ENCODE results near the gene APMAP. TPM values are rescaled to one million over a fixed set of nuclear protein-coding genes. Genes with fewer than 3 reads are reported as not detected.
"Not testable (repeated sequence)": the region's sequence is repeated elsewhere in the genome, so short reads cannot be mapped to it uniquely, and the experiment has no call there.

The APMAP gene
- total and polyA plus RNA-seq, 5 experiments from 2014 or later = 46.0 to 234 (median 74.5) TPM

DNA sequence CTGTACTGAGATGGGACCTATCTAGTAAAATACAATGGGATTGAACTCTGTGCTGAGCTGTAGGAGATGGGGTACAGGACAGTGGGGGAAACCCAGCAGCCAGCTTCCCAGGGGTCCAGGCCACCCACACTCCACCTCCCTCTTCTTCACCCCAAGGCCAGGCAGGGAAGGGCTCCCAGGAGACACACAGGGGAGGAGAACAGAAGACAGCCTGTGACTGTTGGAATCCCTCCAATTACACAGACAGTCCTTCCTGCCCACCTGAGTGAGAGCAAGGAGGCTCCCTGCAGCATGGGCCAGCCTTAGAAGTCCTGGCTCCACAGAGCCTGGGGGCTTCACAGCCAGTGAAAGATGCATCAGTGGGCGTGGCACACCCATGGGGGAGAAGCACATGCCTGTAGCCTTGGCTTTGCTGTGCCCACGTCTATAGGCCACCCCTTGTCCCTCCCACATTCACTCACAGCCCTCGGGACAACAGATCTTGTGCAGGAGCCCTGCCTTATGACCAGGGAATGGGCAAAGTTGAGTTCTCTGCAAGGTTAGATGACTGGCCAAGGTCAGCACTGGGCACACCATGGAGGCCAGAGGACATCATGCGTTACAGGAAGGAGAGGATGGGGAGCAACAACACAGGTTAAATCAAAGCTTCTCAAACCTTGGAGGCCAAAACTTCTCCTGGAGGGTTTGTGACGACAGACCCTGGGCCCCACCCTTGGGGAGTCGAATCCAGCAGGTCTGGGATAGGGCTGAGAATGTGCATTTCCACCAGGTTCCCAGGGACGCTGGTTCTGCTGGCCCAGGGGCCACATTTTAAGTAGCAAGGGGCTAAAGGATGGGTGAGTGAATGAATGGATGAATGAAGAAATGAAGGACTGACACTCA lies 55.8 kb downstream of the APMAP start:
- no peak for ATAC-seq
- DNase-seq = no peak
- Mint-ChIP-seq H3K27me3 (no peaks in the 10 kb centered on the region), H3K4me3 (no peak overlapping the region), H3K9me3 (peaks cover 0 to 10% (median 2%) of the 10 kb centered on the region in 9 donors), H3K27ac (peak overlapping the region in 1 of 10 donors; percentile 22), H3K36me3 (peaks cover 0 to 5% (median 0%) of the 10 kb centered on the region in 3 donors), H3K4me1 (peaks cover 5 to 14% (median 12%) of the 10 kb centered on the region in 4 donors)
- POLR2A ChIA-PET = no interaction called here

DNA sequence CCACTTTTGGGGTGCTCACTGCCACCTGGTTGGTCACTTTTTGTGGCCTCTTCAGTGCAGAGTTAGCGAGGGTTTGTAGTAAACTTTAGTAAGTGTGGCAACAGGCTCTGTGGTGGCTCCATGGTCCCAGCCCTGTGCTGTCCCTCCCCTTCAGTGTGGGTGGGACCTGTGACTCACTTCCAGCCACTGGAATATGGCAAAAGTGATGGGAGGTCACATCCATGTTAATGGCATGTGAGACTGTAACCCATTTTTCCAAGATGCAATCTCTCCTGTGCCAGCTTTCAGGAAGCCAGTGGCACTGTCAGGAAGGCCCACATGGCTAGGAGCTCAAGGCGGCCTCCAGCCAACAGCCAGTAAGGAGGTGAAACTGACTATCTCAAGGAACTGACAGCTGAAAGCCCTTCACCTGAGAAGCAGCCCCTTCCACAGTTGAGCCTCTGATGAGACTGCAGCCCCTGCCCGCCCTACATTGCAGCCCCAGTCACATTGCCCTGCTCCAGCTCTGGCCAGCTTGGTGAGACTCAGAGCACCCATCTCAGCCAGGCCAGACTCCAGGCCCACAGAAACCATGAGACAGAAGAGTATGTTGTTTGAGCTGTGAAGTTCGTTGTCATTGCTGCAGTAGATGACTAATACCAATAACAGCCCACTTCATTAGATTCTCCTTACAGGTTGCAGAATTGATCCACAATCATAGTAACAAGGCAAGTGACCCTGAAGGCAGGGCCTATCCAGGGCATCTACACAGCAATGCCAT lies 56.6 kb downstream of the APMAP start:
- no peak for ATAC-seq
- H3K9me3 Mint-ChIP-seq = peaks cover 0 to 6% (median 0%) of the 10 kb centered on the region in 9 donors
- H3K27ac Mint-ChIP-seq = peak overlapping the region in 1 of 10 donors; percentile 33
- no peak for DNase-seq
- no peak overlapping the region for H3K4me3 Mint-ChIP-seq
- peaks cover 0 to 5% (median 0%) of the 10 kb centered on the region in 3 donors for H3K36me3 Mint-ChIP-seq
- H3K4me1 Mint-ChIP-seq = peaks cover 11 to 22% (median 19%) of the 10 kb centered on the region in 4 donors
- POLR2A ChIA-PET = no interaction called here
- no peaks in the 10 kb centered on the region for H3K27me3 Mint-ChIP-seq

DNA sequence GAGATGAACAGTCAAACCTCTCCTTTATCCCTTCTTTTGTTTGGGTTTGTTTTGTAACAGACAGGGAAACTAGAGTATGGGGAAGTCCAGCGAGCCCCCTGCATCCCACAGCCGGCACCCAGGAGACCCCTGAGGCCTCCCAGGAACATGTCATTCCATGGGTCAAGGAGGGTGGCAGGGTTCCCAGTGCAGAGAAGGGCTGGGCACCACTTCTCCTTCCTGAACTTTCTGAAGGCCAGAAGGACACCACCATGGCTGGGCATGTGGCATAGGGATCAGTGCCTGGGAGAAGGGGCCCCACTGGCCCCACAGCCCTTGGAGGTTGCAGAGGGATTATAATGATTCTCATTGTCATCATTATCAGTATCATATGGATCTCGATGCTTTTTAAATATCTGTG lies 57.4 kb downstream of the APMAP start:
- POLR2A ChIA-PET = no interaction called here
- H3K27me3 Mint-ChIP-seq = no peaks in the 10 kb centered on the region
- ATAC-seq = no peak
- DNase-seq = no peak
- no peak overlapping the region for H3K27ac Mint-ChIP-seq
- peaks cover 0 to 1% (median 0%) of the 10 kb centered on the region in 9 donors for H3K9me3 Mint-ChIP-seq
- H3K4me3 Mint-ChIP-seq = no peak overlapping the region
- H3K4me1 Mint-ChIP-seq = peaks cover 11 to 29% (median 26%) of the 10 kb centered on the region in 4 donors
- no peaks in the 10 kb centered on the region for H3K36me3 Mint-ChIP-seq

DNA sequence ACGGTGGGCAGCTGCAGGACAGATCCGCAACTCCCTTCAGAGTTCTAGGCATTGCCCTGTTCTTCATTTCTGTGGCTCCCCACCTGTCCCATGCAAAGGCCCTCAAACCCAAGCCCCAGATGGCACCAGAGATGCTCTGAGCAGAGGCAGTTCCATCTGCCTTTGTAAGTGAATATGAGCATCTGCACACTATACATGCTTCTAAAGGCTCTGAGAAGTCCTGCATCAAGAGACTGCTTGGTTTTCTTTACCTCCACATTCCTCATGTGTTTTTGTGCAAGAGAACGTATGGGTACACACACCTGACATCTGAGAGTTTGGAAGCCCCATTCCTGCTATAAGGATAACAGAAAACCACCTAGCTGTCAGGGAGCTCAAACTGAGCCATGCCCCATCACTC lies 57.8 kb downstream of the APMAP start:
- no peaks in the 10 kb centered on the region for H3K27me3 Mint-ChIP-seq
- no peak for DNase-seq
- H3K4me1 Mint-ChIP-seq = peaks cover 11 to 33% (median 27%) of the 10 kb centered on the region in 4 donors
- H3K36me3 Mint-ChIP-seq = no peaks in the 10 kb centered on the region
- H3K27ac Mint-ChIP-seq = peak overlapping the region in 3 of 10 donors; percentile 14 to 62 (median 27)
- H3K4me3 Mint-ChIP-seq = no peak overlapping the region
- POLR2A ChIA-PET = no interaction called here
- H3K9me3 Mint-ChIP-seq = peaks cover 0 to 1% (median 0%) of the 10 kb centered on the region in 9 donors
- ATAC-seq = no peak

DNA sequence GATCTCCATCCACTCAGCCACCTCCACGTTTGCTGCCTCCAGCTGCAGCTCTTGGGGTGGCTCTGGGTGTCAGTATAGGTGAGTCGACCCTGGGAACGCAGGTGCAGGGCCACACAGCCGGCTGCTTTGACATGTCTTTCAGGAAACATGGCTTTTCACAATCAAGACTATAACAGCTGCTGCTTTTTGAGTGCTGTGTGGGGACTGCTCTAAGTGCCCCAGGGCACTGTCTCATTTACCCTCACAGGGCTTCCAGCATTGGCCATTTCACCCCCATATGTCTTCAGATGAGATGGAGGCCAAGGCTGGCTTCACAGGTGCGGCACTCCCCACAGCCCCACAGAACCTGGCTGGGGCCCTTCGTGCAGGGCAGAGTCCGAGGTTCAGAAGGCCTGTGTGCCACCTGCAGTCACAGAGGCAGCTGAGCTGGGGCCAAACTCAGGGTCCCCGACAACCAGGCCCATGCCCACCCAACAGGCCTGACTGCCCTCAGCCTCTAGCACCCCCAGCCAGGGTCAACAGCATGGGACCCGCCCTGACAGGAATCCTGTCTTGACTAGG lies 58.4 kb downstream of the APMAP start:
- ATAC-seq (no peak), DNase-seq (no peak)
- no peak overlapping the region for H3K27ac Mint-ChIP-seq
- H3K27me3 Mint-ChIP-seq = no peaks in the 10 kb centered on the region
- peaks cover 0 to 1% (median 0%) of the 10 kb centered on the region in 9 donors for H3K9me3 Mint-ChIP-seq
- H3K36me3 Mint-ChIP-seq = no peaks in the 10 kb centered on the region
- H3K4me3 Mint-ChIP-seq = no peak overlapping the region
- peaks cover 11 to 33% (median 27%) of the 10 kb centered on the region in 4 donors for H3K4me1 Mint-ChIP-seq
- POLR2A ChIA-PET = no interaction called here

DNA sequence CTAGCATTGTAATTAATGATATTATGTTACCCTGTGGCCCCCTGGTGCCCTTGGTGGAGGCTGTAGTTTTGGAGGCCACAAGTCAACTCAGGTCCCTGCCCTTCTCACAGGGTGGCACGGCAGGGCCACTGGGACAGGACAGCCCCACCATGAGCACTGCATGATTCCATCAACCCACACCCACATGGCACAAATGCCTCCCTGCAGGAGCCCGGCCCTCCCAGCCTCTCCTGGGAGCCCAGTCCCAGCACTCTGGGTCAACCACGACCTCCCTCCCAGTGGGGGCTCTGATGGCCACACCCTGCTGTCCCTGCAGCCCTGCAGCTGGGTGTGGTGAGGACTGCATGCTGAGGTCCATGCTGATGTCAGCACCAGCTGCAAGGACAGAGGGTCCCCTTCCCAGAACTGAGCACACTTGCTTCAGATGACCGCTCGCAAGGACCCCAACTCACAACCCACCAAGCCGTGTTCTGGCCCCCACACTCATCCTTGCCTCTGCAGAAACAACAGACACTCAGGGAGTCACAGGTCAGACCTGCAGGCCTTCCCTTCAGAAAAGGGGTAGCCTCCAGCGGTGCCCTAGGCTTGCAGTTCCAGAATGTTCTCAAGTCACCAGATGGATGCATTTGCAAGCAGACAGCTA lies 59.2 kb downstream of the APMAP start:
- H3K27me3 Mint-ChIP-seq = no peaks in the 10 kb centered on the region
- H3K4me3 Mint-ChIP-seq = no peak overlapping the region
- POLR2A ChIA-PET = no interaction called here
- DNase-seq (no peak), ATAC-seq (no peak)
- H3K9me3 Mint-ChIP-seq = peaks cover 0 to 1% (median 0%) of the 10 kb centered on the region in 9 donors
- H3K4me1 Mint-ChIP-seq = peaks cover 11 to 33% (median 27%) of the 10 kb centered on the region in 4 donors
- peak overlapping the region in 2 of 10 donors; percentile 21 to 66 for H3K27ac Mint-ChIP-seq
- H3K36me3 Mint-ChIP-seq = no peaks in the 10 kb centered on the region

DNA sequence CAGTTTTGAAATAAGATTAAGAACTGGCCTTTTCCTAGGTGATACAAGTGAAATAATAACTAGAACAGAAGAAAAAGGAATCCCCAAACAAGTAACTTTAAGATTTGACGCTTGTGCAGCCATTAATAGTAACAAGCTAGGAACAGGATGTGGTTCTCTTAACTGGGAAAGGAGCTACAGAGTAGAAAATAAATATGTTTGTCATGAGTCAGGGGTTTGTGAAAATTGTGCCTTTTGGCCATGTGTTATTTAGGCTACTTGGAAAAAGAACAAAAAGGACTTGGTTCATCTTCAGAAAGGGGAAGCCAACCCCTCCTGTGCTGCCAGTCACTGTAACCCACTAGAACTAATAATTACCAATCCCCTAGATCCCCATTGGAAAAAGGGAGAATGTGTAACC lies 60.7 kb downstream of the APMAP start:
- not testable (repeated sequence) for ATAC-seq, H3K9me3 Mint-ChIP-seq, DNase-seq, H3K36me3 Mint-ChIP-seq, H3K27me3 Mint-ChIP-seq
- Mint-ChIP-seq H3K27ac (peak overlapping the region in 8 of 10 donors; percentile 16 to 86 (median 52)), H3K4me3 (peak overlapping the region in 8 of 10 donors; percentile 6 to 55 (median 36)), H3K4me1 (peaks cover 11 to 33% (median 27%) of the 10 kb centered on the region in 4 donors)
- POLR2A ChIA-PET = interaction anchor here (1.5 kb wide), 1 partner anchor 17 kb away, joined by 3 read pairs; the partner anchor contains the start of gene CST7

DNA sequence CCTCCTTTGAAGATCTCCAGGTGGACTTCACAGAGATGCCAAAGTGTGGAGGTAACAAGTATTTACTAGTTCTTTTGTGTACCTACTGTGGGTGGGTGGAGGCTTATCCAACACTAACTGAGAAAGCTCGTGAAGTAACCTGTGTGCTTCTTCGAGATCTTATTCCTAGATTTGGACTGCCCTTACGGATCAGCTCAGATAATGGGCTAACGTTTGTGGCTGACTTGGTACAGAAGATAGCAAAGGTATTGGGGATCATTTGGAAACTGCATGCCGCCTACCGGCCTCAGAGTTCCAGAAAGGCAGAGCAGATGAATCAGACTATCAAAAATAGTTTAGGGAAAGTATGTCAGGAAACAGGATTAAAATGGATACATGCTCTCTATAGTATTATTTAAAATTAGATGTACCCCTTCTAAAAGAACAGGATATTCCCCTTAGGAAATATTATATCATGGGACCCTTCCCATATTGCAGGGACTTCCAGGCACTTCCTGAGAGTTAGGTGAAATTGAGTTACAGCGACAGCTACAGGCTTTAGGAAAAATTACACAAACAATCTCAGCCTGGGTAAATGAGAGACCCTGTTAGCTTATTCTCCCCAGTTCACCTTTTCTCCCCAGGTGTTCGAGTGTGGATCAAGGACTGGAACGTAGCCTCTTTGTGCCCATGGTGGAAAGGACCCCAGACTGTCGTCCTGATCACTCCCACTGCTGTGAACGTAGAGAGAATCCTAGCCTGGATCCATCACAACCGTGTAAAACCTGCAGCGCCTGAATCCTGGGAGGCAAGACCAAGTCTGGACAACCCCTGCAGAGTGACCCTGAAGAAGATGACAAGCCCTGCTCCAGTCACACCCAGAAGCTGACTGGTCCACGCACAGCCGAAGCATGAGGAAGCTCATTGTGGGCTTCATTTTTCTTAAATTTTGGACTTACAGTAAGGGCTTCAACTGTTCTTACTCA lies 61.5 kb downstream of the APMAP start:
- POLR2A ChIA-PET = interaction anchor here (1.5 kb wide), 1 partner anchor 18 kb away, joined by 3 read pairs; the partner anchor contains the start of gene CST7
- not testable (repeated sequence) for H3K27me3 Mint-ChIP-seq, DNase-seq, H3K36me3 Mint-ChIP-seq, H3K9me3 Mint-ChIP-seq, ATAC-seq
- Mint-ChIP-seq H3K27ac (peak overlapping the region in 9 of 10 donors; percentile 43 to 87 (median 57)), H3K4me1 (peaks cover 11 to 33% (median 27%) of the 10 kb centered on the region in 4 donors), H3K4me3 (peak overlapping the region in 8 of 10 donors; percentile 6 to 61 (median 46))

DNA sequence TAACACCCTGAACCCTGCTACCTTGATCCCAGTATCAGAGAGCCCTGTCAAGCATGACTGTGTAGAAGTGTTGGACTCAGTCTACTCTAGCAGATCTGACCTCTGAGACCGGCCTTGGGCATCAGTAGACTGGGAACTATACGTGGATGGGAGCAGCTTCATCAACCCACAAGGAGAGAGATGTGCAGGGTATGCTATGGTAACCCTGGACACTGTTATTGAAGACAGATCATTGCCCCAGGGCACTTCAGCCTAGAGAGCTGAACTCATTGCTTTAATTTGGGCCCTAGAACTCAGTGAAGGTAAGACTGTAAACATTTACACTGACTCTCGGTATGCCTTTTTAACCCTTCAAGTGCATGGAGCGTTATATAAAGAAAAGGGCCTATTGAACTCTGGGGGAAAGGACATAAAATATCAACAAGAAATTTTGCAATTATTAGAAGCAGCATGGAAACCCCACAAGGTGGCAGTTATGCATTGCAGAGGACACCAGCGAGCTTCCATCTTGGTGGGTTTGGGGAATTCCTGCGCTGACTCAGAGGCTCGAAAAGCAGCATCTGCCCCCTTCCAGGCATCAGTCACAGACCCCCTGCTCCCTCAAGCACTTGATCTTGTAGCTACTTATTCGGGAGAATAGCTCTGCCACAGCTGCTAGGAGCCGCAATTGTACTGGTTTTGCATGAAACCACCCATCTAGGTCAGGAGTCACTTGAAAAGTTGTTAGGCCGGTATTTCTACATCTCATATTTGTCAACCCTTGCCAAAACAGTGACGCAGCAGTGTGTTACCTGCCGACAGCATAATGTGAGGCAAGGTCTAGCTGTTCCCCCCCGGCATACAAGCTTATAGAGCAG lies 62.5 kb downstream of the APMAP start:
- peak overlapping the region in 5 of 10 donors; percentile 35 to 87 (median 53) for H3K27ac Mint-ChIP-seq

DNA sequence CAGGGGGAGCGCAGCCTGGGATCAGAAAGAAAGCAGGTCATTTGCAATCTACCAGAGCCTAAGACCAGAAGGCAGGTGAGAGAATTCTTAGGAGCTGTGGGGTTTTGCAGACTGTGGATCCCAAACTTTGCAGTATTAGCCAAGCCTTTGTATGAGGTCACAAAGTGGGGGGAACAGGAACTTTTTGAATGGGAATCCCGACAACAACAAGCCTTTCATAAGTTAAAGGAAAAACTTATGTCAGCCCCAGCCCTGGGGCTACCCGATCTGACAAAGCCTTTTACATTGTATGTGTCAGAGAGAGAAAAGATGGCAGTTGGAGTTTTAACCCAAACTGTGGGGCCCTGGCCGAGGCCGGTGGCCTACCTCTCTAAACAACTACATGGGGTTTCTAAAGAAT lies 63.3 kb downstream of the APMAP start:
- DNase-seq, H3K9me3 Mint-ChIP-seq, H3K4me3 Mint-ChIP-seq, H3K36me3 Mint-ChIP-seq, ATAC-seq, H3K27ac Mint-ChIP-seq, H3K27me3 Mint-ChIP-seq, POLR2A ChIA-PET: not testable (repeated sequence)
- peaks cover 11 to 33% (median 27%) of the 10 kb centered on the region in 4 donors for H3K4me1 Mint-ChIP-seq

More for the DNA sequence above, 62.5 kb downstream of the APMAP start:
- DNase-seq, H3K9me3 Mint-ChIP-seq, H3K36me3 Mint-ChIP-seq, ATAC-seq, H3K27me3 Mint-ChIP-seq, POLR2A ChIA-PET: not testable (repeated sequence)
- Mint-ChIP-seq H3K4me1 (peaks cover 11 to 33% (median 27%) of the 10 kb centered on the region in 4 donors), H3K4me3 (peak overlapping the region in 2 of 10 donors; percentile 29 to 34)
